HEK293T (cell line): Measurements from ENCODE around the gene COX8A.

Experiments
- ARNT ChIP-seq: fragments of 450-650 bp; IDR thresholded peaks from 2 replicates; pipeline ENCODE4 v1.6.1; 2017; ENCODE audit warnings: mild to moderate bottlenecking
- BHLHE40 ChIP-seq: fragments of 450-650 bp; IDR thresholded peaks from 2 replicates; pipeline ENCODE4 v1.6.1; 2016; ENCODE audit warnings: mild to moderate bottlenecking, moderate library complexity, borderline replicate concordance
- CTBP1 ChIP-seq: fragments of 450-650 bp; IDR thresholded peaks from 2 replicates; pipeline ENCODE4 v1.6.1; 2016; ENCODE audit warnings: borderline replicate concordance
- FOXA1 ChIP-seq: fragments of 450-650 bp; IDR thresholded peaks from 2 replicates; pipeline ENCODE4 v1.6.1; 2016; ENCODE audit warnings: mild to moderate bottlenecking
- FOXK2 ChIP-seq: fragments of 450-650 bp; IDR thresholded peaks from 2 replicates; pipeline ENCODE4 v1.6.1; 2016; ENCODE audit warnings: mild to moderate bottlenecking
- FOXM1 ChIP-seq: fragments of 450-650 bp; IDR thresholded peaks from 2 replicates; pipeline ENCODE4 v1.6.1; 2017; ENCODE audit warnings: mild to moderate bottlenecking, borderline replicate concordance
- HDGF ChIP-seq: fragments of 450-650 bp; IDR thresholded peaks from 2 replicates; pipeline ENCODE4 v1.6.1; 2017; ENCODE audit warnings: antibody characterized with exemption, borderline replicate concordance
- L3MBTL2 ChIP-seq: fragments of 450-650 bp; conservative IDR thresholded peaks from 2 replicates; pipeline ENCODE4 v1.6.1; 2016; ENCODE audit warnings: mild to moderate bottlenecking
- NFRKB ChIP-seq: fragments of 450-650 bp; IDR thresholded peaks from 2 replicates; pipeline ENCODE4 v1.6.1; 2016; ENCODE audit warnings: mild to moderate bottlenecking, moderate library complexity
- SP1 ChIP-seq: fragments of 450-650 bp; IDR thresholded peaks from 2 replicates; pipeline ENCODE4 v1.6.1; 2017
- SUZ12 ChIP-seq: fragments of 450-650 bp; IDR thresholded peaks from 2 replicates; pipeline ENCODE4 v1.6.1; 2016; ENCODE audit warnings: mild to moderate bottlenecking
- TARDBP ChIP-seq: fragments of 450-650 bp; IDR thresholded peaks from 2 replicates; pipeline ENCODE4 v1.6.1; 2016
- ZNF384 ChIP-seq: fragments of 450-650 bp; IDR thresholded peaks from 2 replicates; pipeline ENCODE4 v1.6.1; 2016
- TF ChIP-seq, protein P1 (sequence below): fragments of 450-650 bp; IDR thresholded peaks from 2 replicates; pipeline ENCODE4 v1.6.1; 2016

DNA sequence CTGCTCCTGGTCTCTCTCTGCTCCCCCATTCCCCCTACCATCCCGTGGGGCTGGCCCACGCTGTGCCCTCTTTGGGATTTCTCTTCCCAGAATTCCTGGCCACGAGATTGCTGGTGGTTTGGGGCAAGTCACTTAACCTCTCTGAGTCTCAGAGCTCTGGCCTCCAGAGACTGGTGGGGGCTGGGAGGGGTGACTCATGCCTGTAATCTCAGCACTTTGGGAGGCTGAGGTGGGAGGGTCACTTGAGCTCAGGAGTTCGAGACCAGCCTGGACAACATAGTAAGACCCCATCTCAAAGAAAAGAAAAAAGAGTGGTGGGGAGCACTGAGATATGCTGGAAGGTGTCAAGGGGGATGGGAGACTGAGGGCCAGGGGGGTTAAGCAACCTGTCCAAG, 30.2 kb downstream of the COX8A start:
- no peak for TF ChIP-seq ZNF384
- TF ChIP-seq, protein P1, sequence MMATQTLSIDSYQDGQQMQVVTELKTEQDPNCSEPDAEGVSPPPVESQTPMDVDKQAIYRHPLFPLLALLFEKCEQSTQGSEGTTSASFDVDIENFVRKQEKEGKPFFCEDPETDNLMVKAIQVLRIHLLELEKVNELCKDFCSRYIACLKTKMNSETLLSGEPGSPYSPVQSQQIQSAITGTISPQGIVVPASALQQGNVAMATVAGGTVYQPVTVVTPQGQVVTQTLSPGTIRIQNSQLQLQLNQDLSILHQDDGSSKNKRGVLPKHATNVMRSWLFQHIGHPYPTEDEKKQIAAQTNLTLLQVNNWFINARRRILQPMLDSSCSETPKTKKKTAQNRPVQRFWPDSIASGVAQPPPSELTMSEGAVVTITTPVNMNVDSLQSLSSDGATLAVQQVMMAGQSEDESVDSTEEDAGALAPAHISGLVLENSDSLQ: no peak
- no peak for TF ChIP-seq FOXA1
- TF ChIP-seq SUZ12: no peak
- no peak for TF ChIP-seq SP1
- TF ChIP-seq CTBP1: no peak
- no peak for TF ChIP-seq FOXK2
- no peak for TF ChIP-seq FOXM1
- no peak for TF ChIP-seq NFRKB
- TF ChIP-seq HDGF: no peak
- no peak for TF ChIP-seq BHLHE40
- TF ChIP-seq L3MBTL2: no peak
- no peak for TF ChIP-seq TARDBP
- TF ChIP-seq ARNT: no peak
